ENCODE results near the gene PTPN23. TPM values are rescaled to one million over a fixed set of nuclear protein-coding genes. Genes with fewer than 3 reads are reported as not detected.

PTPN23 gene
- total and polyA plus RNA-seq, 9 of the 15 experiments (the other 6 are each of a cell fraction or from before 2014, with no cell fraction given) = 0.41 to 58.7 (median 7.2) TPM

DNA sequence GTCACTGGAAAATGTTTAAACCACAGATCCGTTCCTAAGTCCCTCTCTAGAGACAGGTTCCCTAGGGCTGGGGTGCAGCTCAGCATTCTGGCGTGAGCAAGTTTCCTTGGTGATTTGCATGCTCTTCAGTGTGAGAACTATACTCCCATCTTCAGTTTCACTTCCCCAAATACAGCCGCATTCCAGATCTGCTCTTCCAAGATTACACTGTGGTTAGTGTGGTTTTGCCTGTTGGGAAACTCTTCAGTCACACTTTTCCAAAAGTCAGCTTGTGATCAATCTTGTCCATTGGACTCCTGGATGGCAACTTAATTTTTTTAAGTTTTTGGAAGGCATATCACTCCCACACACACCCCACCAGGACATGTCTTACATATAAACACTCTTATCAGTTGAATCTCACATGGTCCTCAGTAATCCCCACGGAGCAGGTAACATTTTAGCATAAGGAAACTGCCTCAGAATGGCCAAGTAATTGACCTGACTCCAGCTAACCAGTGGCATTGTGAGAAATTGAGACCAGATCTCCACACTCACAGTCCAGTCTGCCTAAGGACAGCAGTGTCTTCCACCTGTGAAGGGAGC, 33.5 kb upstream of the PTPN23 start (continued):
- no peak for TF ChIP-seq ZNF449 (CRISPR knock-in tag; IDR thresholded peaks at IDR 0.05)
- peak; percentile 14 for TF ChIP-seq SETDB1 (IDR thresholded peaks at IDR 0.05; ENCODE audit: low read length)
- no peak for TF ChIP-seq ATF2 (CRISPR knock-in tag; IDR thresholded peaks at IDR 0.05)
- TF ChIP-seq, protein P1, sequence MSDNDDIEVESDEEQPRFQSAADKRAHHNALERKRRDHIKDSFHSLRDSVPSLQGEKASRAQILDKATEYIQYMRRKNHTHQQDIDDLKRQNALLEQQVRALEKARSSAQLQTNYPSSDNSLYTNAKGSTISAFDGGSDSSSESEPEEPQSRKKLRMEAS (CRISPR knock-in tag; IDR thresholded peaks at IDR 0.05) = no peak
- TF ChIP-seq GABPB2 (CRISPR knock-in tag; conservative IDR thresholded peaks at IDR 0.05) = no peak
- TF ChIP-seq ZNF589 (CRISPR knock-in tag; IDR thresholded peaks at IDR 0.05; ENCODE audit: low read depth) = peak; percentile 72; the same call in 1 of the 2 replicates
- no peak for TF ChIP-seq PURB (CRISPR knock-in tag; IDR thresholded peaks at IDR 0.05; ENCODE audit: low read depth)
- TF ChIP-seq, protein P2, sequence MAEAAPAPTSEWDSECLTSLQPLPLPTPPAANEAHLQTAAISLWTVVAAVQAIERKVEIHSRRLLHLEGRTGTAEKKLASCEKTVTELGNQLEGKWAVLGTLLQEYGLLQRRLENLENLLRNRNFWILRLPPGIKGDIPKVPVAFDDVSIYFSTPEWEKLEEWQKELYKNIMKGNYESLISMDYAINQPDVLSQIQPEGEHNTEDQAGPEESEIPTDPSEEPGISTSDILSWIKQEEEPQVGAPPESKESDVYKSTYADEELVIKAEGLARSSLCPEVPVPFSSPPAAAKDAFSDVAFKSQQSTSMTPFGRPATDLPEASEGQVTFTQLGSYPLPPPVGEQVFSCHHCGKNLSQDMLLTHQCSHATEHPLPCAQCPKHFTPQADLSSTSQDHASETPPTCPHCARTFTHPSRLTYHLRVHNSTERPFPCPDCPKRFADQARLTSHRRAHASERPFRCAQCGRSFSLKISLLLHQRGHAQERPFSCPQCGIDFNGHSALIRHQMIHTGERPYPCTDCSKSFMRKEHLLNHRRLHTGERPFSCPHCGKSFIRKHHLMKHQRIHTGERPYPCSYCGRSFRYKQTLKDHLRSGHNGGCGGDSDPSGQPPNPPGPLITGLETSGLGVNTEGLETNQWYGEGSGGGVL (CRISPR knock-in tag; IDR thresholded peaks at IDR 0.05) = no peak
- TF ChIP-seq ZBTB26 (CRISPR knock-in tag; IDR thresholded peaks at IDR 0.05) = no peak
- no peak for TF ChIP-seq GATAD2A (IDR thresholded peaks at IDR 0.05)
- no peak for TF ChIP-seq NUFIP1 (IDR thresholded peaks at IDR 0.05; ENCODE audit: partially characterized antibody)
- TF ChIP-seq ZNF511 (CRISPR knock-in tag; IDR thresholded peaks at IDR 0.05) = no peak
- TF ChIP-seq SRSF1 (IDR thresholded peaks at IDR 0.05; ENCODE audit: low read depth, low read length) = no peak
- TF ChIP-seq RBM14 (IDR thresholded peaks at IDR 0.05; ENCODE audit: borderline replicate concordance, insufficient read depth, low read depth, low read length) = no peak
- TF ChIP-seq NR4A1 (CRISPR knock-in tag; IDR thresholded peaks at IDR 0.05) = no peak
- no peak for TF ChIP-seq NR4A1 (tag; IDR thresholded peaks at IDR 0.05)
- TF ChIP-seq, protein P3, sequence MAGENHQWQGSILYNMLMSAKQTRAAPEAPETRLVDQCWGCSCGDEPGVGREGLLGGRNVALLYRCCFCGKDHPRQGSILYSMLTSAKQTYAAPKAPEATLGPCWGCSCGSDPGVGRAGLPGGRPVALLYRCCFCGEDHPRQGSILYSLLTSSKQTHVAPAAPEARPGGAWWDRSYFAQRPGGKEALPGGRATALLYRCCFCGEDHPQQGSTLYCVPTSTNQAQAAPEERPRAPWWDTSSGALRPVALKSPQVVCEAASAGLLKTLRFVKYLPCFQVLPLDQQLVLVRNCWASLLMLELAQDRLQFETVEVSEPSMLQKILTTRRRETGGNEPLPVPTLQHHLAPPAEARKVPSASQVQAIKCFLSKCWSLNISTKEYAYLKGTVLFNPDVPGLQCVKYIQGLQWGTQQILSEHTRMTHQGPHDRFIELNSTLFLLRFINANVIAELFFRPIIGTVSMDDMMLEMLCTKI (IDR thresholded peaks at IDR 0.05; ENCODE audit: partially characterized antibody) = no peak
- TF ChIP-seq RBM25 (IDR thresholded peaks at IDR 0.05; ENCODE audit: low read depth, low read length, severe bottlenecking) = no peak
